ENCODE results near the gene ZDHHC11. TPM values are rescaled to one million over a fixed set of nuclear protein-coding genes. Genes with fewer than 3 reads are reported as not detected.

Gene ZDHHC11
- total RNA-seq, 1 experiment from 2014 or later, result 7.7 TPM

Other genes with a start within 250 kb of the ZDHHC11 start
- gene CEP72, start 238.6 kb downstream of the ZDHHC11 start, total RNA-seq (2014; rRNA removed; shearing (Covaris generic)), result 12.6 and 20.7 TPM in 2 replicates
- 0.31 and 0.92 TPM in 2 replicates for gene TPPP, start 157.6 kb downstream of the ZDHHC11 start, total RNA-seq (2014; rRNA removed; shearing (Covaris generic))
- gene ZDHHC11B, start 66.3 kb downstream of the ZDHHC11 start, total RNA-seq (2014; rRNA removed; shearing (Covaris generic)), result 0.07 and 0.33 TPM in 2 replicates
- 32.1 and 39.3 TPM in 2 replicates for gene BRD9, start 41.8 kb upstream of the ZDHHC11 start, total RNA-seq (2014; rRNA removed; shearing (Covaris generic))
- 60.3 and 63.0 TPM in 2 replicates for gene TRIP13, start 41.9 kb upstream of the ZDHHC11 start, total RNA-seq (2014; rRNA removed; shearing (Covaris generic))
- 4.9 and 5.7 TPM in 2 replicates for gene NKD2, start 157.8 kb upstream of the ZDHHC11 start, total RNA-seq (2014; rRNA removed; shearing (Covaris generic))

Measured in H7 (cell line).